NK-92 treated with Interleukin-12 subunit alpha and Interleukin-12 subunit beta, amount 100 ng/mL, for 24 hours (cell line): ENCODE results near the gene HACL1.
"Not testable (repeated sequence)": the region's sequence is repeated elsewhere in the genome, so short reads cannot be mapped to it uniquely, and the experiment has no call there.

ENCODE experiments used
- DNase-seq: peaks from one replicate; lab custom pipeline; 2025; lab: John Stamatoyannopoulos, UW

HACL1 gene

DNA sequence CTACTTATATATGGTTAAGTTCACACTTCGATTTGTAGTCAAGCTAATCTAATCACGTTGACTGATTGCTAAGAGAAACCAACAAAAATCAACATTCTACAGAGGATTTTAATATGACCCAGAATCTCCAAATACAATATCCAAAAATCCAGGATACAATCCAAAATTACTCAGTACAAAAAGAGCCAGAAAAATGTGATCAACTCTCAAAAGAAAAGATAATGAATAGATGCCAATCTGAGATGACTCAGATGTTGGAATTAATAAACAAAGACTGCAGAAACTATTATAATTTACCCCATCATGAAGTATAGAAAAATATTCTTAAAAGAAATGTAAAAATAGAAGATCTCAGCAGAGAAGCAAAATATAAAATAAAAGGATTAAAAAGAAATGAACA is 22.3 kb downstream of the HACL1 start:
- DNase-seq, result no peak

- no peak for DNase-seq
Measured at GRCh38 chr3:15578289-15578867, 23.0 kb downstream of the HACL1 start.

GRCh38 chr3:15576475-15576874 is 24.9 kb downstream of the HACL1 start:
- no peak for DNase-seq

DNA sequence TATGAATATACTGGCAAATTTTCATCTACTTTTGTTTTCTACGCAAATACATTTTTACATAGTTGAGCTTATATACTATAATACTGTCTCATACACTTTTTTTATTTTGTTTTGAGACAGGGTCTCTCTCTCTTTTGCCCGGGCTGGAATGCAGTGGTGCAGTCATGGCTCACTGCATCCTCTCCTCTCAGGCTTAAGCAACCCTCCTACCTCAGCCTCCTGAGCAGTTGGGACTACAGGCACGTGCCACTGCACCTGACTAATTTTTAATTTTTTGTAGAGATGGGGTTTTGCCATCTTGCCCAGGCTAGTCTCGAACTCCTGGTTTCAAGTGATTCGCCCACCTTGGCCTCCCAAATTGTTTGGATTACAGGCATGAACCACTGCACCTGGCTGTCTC is 25.9 kb downstream of the HACL1 start:
- no peak for DNase-seq

GRCh38 chr3:15572138-15572537 is 29.2 kb downstream of the HACL1 start:
- no peak for DNase-seq

DNA sequence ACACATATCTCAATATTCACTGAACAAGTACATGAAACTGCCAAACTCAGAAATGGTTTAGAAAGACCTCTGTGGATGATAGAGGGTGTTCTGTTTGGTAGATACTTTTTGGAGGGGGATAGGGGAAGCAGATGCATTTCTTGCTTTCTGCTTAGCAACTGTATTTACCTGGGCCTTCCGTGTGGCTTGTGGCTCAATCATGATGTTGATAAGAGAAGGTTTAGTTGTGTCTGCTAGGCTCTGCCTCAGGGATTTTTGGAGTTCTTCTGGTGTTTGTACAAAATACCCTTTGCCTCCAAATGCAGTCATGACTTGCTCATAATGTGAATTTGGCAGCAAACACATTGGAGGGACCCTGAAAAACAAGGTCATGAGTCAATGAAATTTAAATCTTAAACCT is 38.2 kb downstream of the HACL1 start:
- no peak for DNase-seq

- no peak for DNase-seq
Measured at GRCh38 chr3:15562560-15562959, 38.8 kb downstream of the HACL1 start.

GRCh38 chr3:15558581-15558980 is 42.8 kb downstream of the HACL1 start:
- no peak for DNase-seq

DNA sequence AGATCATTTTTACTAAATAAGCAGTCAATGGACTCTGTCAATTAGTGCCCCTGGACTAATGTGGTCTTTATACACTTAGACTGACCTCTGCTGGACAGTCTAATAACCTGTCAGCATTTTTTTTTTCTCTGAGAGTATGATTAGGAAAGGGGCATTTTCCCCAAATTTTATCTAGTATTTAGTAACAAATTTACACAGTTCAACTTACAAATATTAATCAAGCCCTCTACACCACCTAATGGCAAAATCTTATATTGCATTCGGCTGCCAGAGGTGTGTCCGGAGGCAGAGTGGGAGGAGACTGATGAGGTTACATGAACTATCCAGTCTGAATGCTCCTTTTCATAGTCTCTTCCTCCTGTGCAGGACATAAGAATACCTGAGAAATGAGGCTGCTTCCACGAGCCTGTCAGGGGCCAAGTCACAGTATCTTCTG is 43.8 kb downstream of the HACL1 start:
- DNase-seq, result peak; percentile 42

- no peak for DNase-seq
Measured at GRCh38 chr3:15556512-15556911, 44.9 kb downstream of the HACL1 start.

DNA sequence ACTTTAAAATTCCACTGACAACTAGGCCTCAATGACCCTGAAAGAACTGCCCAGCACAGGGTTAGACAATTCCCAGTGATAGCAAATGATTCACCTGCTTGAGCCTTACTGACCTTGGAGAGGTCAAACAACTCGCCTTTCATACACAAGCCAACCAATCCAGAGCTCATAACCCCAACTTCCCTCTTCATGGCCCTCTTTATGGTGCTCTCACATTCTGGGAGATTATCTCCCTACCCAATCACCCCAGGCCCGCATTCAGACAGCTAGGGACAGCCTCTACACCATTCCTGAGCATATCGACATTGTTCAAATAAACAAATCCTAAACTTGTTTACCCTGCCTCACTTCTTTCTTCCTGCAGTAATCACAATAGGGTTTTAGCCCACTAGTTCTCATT is 47.6 kb downstream of the HACL1 start:
- DNase-seq, result no peak

GRCh38 chr3:15551902-15552301 is 49.5 kb downstream of the HACL1 start:
- no peak for DNase-seq

DNA sequence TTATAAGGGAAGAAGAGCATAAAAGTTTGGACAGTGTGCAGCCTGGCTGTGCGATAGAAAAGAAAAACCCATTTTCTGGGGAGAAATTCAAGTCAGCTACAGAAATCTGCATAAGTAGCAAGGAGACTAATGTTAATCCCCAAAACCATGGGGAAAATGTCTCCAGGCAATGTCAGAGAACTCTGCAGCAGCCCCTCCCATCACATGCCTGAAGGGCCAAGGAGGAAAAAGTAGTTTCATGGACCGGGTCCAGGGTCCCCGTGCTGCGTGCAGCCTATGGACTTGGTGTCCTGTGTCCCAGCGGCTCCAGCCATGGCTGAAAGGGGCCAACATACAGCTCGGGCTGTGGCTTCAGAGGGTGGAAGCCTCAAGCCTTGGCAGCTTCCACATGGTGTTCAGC is 51.5 kb downstream of the HACL1 start:
- no peak for DNase-seq

- no peak for DNase-seq
Measured at GRCh38 chr3:15542614-15543013, 58.8 kb downstream of the HACL1 start.

GRCh38 chr3:15541371-15541770 is 60.0 kb downstream of the HACL1 start:
- no peak for DNase-seq

- DNase-seq, result no peak
Measured at GRCh38 chr3:15539066-15539465, 62.3 kb downstream of the HACL1 start.

- DNase-seq, result no peak
Measured at GRCh38 chr3:15538345-15538744, 63.0 kb downstream of the HACL1 start.

- DNase-seq, result no peak
Measured at GRCh38 chr3:15536856-15537255, 64.5 kb downstream of the HACL1 start.

GRCh38 chr3:15535732-15536131 is 65.6 kb downstream of the HACL1 start:
- peak; percentile 32 for DNase-seq

GRCh38 chr3:15532614-15533013 is 68.8 kb downstream of the HACL1 start:
- DNase-seq, result not testable (repeated sequence)

DNA sequence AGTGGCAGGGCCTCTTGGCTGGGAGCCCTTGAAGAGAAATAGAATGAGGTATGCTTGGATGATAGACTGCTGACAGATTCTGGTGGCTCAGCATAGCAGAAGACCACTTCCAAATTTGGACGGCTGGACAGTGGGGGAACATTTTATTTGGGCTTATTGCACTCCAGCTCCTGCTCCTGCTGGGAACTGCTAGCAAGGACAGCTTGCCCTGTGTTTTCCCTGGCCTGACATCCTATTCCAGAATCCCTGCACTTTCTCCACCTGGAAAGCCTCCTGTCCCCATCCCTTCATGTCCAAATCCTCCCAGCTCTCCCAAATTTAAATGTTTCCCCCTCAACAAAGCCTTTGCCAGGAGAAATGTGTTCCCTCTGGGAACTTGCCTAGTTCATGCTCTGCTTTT is 70.0 kb downstream of the HACL1 start:
- DNase-seq, result no peak

- DNase-seq, result no peak
Measured at GRCh38 chr3:15528854-15529537, 72.4 kb downstream of the HACL1 start.

DNA sequence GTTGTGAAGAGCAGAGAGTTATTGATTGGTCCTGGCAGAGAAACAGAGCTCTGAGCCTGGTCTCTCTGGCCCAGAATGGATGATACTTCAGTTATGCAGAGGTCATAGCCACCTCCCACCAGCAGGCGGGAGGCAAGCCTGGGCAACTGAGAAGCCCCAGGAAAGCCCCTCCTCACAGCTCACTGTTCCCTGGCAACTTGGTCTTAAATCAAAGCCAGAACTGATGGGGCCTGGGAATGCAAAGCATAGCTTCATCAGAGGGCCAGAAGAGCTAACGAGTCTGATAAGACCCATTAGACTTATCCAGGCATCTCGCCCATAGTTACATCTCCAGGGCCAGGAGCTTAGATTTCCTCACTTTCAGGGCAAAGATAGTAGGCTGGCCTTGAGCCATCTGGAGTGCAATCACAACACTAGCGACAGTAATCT is 74.3 kb downstream of the HACL1 start:
- DNase-seq, result no peak

- no peak for DNase-seq
Measured at GRCh38 chr3:15525790-15526189, 75.6 kb downstream of the HACL1 start.
